ENCODE measurements around the gene IFFO2.

- no peak for TF ChIP-seq EGR1 (IDR thresholded peaks at IDR 0.05; ENCODE audit: low read depth in 2 of 2)
- no peak for TF ChIP-seq CTCF (IDR thresholded peaks at IDR 0.05; ENCODE audit: low read depth, low read length, missing input control)
- TF ChIP-seq NR2F2 (IDR thresholded peaks at IDR 0.05) = no peak
- TF ChIP-seq RAD21 (IDR thresholded peaks at IDR 0.05) = no peak
Observed at GRCh38 chr1:18883079-18883478, 73.4 kb downstream of the IFFO2 start.

All from liver (tissue), 3 donors.